GM12875 (cell line): Measurements from ENCODE around the gene EXD2.

Source experiments
- H3K4me3 ChIP-seq: one replicate; pipeline ENCODE4 v1.5.1; 2011; ENCODE audit warnings: low read depth, low read length, control low read depth
- TF ChIP-seq, protein P1 (sequence below): IDR thresholded peaks from 2 replicates; pipeline ENCODE4 v1.5.1; 2011; ENCODE audit warnings: low read depth, mild to moderate bottlenecking, control low read depth, inconsistent platforms, low read length, moderate library complexity, borderline replicate concordance; ENCODE audit not compliant: insufficient read depth

The EXD2 gene

DNA sequence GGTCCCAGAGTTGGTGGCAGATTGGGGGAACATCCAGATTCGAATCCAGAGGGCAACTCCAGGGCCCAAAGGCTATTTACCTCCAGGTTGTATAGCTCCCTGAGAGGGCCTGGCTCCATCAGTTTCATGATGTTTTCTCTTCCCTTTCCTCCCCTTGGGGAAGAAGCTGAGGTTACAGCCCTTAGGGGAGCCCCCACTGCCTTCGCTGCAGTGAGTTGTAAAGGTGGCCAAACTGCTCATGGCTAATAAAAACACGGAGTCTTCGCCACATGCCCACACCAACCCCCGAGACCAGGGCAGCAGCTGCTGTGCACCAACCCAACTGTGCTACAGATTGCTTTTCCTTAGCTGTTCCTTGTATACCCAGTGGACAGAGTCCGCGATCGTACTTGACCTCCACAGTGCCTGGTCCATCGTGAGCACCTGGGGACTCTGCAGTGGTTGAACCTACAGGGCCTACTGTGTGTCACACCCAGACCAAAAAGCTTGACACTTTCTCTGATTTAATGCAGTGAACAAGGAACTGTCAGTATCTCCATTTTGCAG is 89.5 kb downstream of the EXD2 start:
- TF ChIP-seq, protein P1, sequence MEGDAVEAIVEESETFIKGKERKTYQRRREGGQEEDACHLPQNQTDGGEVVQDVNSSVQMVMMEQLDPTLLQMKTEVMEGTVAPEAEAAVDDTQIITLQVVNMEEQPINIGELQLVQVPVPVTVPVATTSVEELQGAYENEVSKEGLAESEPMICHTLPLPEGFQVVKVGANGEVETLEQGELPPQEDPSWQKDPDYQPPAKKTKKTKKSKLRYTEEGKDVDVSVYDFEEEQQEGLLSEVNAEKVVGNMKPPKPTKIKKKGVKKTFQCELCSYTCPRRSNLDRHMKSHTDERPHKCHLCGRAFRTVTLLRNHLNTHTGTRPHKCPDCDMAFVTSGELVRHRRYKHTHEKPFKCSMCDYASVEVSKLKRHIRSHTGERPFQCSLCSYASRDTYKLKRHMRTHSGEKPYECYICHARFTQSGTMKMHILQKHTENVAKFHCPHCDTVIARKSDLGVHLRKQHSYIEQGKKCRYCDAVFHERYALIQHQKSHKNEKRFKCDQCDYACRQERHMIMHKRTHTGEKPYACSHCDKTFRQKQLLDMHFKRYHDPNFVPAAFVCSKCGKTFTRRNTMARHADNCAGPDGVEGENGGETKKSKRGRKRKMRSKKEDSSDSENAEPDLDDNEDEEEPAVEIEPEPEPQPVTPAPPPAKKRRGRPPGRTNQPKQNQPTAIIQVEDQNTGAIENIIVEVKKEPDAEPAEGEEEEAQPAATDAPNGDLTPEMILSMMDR = no peak
- no peak overlapping the region for H3K4me3 ChIP-seq

DNA sequence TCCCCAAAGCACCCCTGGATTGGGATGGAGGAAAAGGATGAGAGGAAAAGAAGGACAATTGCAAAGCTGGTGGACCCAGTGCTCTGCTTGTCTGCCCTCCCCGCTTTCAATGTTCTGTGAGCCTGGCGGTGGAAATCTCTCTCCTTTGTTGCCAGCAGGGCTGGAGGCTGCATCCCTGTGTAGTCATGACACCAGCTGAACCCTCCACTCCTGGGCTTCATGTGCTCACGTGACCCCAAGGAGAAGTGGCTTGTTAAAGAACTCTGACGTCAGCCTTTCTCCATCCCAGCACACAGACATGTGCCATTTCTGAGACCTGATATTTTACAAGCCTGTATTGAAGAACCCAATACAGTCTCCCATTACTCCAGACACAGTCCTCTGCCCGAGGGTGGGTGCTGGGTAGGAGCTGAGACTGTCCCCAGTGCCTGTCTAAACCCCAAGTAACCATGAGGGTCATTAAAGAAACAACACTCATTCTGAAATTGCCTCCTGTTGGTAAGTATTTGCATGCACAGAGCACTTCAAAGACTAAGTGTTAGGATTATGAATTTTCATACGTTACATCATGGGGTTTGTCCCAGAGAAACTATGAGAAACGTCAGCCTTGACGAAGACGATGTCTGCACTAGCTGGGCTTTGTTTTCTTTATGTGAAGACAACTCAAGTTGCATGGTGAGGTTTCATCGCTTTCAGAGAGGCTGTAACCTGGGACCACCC is 90.3 kb downstream of the EXD2 start:
- H3K4me3 ChIP-seq = no peak overlapping the region
- TF ChIP-seq, protein P1 = no peak

DNA sequence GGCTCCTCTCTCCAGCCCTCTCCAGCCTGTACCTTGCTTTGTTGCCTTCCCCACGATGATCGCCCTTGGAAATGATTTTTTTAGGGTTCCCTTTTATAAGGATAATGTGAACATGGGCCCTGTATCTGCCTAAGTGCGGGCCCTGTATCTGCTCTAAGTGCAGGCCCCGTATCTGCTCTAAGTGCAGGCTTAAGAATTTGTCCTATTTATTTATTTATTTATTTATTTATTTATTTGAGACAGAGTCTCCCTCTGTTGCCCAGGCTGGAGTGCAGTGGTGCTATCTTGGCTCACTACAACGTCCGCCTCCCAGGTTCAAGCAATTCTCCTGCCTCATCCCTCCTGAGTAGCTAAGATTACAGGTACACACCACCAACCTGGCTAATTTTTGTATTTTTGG is 91.2 kb downstream of the EXD2 start:
- TF ChIP-seq, protein P1 = no peak
- no peak overlapping the region for H3K4me3 ChIP-seq

DNA sequence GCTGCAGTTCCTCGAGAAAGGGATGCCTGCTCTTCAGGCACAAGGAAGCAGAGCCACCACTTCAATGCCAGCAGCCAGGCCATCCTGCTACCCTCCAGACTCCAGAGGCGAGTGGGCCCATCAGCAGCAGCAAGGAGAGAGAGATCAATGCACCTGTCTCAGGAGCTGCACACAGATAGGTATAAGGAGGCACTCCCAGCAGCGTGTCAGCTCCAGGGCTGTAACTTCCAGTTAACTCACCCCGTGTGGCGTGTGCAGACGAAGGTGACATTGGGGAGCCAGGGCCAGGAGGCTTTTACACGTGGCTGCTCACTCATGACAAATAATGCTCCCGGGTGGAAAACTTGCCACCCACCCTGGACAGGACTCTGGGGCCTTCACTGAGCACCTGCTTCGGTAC is 92.9 kb downstream of the EXD2 start:
- no peak overlapping the region for H3K4me3 ChIP-seq
- TF ChIP-seq, protein P1 = no peak

DNA sequence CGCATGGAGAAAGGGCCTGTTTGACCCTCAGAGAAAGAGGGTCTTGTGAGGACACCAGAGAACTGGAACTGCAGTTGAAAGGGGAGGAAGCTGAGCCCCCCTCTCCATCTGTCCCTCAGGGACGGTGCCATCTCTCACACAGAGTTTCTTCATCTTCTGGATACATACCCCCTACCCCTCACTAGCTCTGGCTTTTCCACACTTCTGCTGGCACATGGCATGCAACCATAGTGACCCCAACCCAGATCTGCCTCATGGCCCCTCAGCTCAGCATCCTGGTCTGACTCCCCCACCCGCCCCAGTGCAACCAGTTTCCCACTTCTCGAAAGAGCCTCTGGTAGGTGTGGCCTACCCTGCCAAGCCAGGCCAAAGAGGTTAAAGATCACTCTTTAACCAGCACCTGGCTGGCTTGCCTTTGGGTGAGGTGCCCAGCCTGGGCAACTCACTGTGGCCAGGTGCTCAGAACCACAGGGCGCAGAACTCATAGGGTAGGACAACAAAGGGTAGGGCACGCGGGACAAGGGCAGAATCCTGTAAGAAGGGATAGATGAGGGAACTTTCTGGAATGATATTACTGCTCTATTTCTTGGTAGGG is 94.5 kb downstream of the EXD2 start:
- no peak overlapping the region for H3K4me3 ChIP-seq
- TF ChIP-seq, protein P1 = no peak

DNA sequence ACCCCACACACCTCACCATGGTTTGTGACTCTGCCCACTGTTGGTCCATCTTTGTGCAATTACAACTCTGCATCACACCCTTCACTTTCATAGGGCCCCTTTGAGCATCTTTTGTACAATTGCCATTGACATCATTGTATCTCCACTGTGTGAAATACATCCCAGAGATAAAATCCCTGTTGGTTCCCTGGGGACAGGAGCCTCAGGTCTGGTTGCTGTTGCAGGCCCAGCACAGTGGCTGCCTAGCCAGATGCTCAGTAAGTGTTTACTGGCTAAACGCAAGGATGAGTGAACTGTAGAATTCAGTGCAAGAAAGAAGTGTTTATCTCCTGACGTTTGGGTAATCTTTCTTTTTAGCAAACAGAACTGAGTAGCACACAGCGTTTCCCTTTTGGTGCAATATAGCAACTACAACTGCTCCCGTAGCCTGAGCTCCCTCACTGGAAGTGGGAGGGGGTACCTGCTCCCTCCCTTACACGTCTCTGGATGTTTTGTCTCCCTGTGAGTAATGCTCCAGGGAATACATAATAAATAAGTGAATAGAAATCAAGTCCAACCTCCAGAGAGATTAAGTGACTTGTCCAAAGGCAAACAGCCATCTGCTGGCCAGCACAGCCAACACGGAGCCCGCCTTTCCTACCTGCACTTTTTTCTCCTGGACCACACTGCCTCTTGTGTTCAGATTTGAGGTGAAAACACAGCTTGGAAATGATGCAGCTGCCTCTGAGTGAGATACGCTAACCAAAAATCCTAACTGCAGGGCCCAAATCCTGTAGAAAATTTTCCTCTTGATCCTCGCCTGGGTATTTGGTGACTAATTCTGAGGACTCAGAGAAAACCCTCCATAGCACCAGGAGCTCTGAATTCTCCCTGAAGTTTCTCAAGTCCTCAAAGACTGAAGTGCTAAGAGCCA is 96.1 kb downstream of the EXD2 start:
- TF ChIP-seq, protein P1 = no peak
- no peak overlapping the region for H3K4me3 ChIP-seq
